GM23248 (cell line): ENCODE measurements around the gene PPP2R3B.

Experiments
- EZH2 ChIP-seq: fragments of 200-600 bp; sonication (generic); IDR thresholded peaks from 2 replicates; pipeline ENCODE4 v1.6.1; 2018; ENCODE audit warnings: antibody characterized with exemption, mild to moderate bottlenecking; ENCODE audit not compliant: insufficient read depth, poor library complexity, severe bottlenecking
- EZH2phosphoT487 ChIP-seq: fragments of 200-600 bp; sonication (generic); IDR thresholded peaks from 2 replicates; pipeline ENCODE4 v1.6.1; 2018; ENCODE audit warnings: antibody characterized with exemption, moderate library complexity, mild to moderate bottlenecking, low read depth; ENCODE audit not compliant: insufficient read depth

DNA sequence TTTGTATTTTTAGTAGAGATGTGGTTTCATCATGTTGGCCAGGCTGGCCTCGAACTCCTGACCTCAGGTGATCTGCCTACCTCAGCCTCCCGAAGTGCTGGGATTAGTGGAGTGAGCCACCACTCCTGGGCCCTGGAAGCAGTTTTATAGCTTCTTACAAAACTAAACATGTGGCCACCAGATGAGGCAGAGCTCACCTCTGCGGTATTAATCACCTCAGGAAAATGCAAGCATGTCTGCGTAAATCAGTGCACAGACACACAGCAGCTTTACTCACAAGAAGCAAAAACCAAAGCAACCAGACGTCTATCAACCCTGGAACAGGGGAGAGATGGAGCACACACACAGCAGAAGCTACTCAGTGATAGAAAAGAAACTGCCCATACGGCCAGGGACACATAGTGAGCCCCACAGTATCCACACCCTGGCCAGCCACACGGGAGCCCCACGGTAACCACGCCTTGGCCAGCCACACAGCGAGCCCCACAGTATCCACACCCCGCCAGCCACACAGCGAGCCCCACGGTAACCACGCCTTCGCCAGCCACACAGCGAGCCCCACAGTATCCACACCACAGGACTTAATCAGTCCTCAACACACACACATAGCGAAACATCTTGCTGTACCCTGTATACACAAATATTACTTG, 30.2 kb downstream of the PPP2R3B start:
- TF ChIP-seq EZH2 (no peak), EZH2phosphoT487 (no peak)
